GM19324 (cell line): ENCODE results near the gene EIF5A.
"Not testable (repeated sequence)": the region's sequence is repeated elsewhere in the genome, so short reads cannot be mapped to it uniquely, and the experiment has no call there.

Experiments used
- ATAC-seq: cut with Tn5 transposase; IDR thresholded peaks from one replicate; pipeline ENCODE4 v1.9.1; 2021; ENCODE audit warnings: mild to moderate bottlenecking, moderate library complexity; ENCODE audit not compliant: unreplicated experiment, low FRiP score

Gene EIF5A

DNA sequence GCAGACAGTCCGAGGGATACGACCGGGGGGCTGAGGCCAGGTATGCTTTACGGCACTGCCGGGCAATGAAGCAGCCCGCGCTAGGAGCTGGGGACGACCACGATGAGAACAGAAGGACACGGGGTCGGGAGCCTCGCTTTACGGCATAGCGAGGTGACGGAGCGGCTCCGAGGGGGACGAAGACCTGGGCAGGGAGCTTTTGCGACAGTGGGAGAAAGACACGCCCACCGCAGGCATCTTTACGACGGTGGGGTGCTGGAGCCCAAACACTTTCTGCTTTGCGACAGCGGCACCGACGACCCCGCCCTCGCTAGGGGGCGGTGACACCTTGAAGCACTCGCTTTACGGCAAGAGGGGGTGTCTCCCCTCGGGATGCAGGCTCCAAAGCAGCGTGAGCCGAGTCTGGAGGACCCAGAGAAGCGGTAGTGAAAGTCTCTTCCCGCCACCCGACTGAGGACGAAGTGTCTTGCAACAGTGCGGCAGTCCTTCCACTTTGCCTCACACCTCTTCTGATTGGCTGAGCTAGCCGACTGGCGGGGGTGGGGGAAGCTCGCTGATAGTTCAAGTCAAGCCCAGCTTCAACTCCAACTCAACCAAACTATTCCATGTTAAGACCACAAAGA is 22.1 kb downstream of the EIF5A start:
- ATAC-seq: peak; percentile 74

DNA sequence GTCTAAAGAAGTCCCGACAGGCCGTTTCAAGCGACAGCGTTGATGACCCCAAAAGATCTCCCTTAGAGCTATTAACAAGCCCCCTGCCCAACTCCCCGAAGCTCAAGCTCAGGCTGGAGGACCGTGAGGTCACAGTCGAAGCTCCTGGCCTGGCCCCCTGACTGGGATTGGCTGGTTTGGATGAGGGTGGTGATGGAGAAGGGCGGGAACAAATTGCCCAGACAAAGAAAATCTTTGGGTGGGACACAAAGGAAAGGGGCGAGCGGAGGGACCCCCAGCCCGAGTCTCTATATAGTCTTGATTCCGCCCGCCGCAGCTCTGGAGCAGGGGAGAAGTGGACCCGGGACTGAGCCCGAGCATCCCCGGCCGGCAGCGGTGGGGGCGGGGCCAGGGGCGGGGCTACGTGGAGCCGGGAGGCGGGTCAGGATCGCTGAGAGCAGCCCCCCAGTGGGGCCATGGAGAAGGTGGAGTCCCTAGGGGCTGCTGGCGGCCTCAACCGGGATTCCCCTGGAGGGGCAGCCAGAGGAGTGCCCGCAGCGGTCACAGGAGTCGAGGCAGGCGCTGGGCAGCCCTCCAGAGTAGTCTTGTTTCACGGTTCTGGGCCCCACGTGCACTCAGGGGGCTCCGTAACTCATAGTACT is 22.7 kb downstream of the EIF5A start:
- ATAC-seq: peak; percentile 39

DNA sequence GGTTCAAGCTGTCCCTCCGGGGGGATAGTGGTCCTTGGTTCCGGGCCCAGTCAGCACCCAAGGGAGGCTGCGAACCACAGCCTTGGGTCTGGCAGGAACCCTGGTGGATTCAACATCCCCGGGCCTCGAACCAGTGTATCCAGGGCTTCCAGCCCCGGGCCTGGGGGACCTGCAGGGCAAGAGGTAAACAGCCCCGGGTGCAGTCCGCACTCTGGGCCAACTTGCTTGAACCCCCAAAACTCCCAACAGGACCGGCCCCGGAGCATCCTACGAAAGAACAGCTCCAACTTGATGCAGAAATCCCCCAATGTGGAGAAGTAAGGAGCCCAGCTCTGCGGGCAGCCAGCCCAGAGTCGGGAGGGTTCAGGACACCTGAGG is 23.2 kb downstream of the EIF5A start:
- ATAC-seq: no peak

- ATAC-seq: no peak
Measured at GRCh38 chr17:7332111-7332510, 24.7 kb downstream of the EIF5A start.

DNA sequence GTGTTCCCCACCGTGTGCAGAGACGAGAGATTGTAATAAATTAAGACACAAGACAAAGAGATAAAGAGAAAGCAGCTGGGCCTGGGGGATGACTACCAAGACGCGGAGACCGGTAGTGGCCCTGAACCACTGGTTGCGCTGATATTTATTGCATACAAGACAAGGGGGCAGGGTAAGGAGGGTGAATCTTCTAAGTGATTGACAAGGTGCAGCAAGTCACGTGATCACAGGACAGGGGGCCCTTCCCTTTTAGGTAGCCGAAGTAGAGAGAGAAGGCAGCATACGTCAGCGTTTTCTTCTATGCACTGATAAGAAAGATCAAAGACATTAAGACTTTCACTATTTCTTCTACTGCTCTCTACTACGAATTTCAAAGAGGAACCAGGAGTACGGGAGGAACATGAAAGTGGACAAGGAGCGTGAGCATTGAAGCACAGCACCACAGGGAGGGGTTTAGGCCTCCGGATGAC is 25.2 kb downstream of the EIF5A start:
- ATAC-seq: not testable (repeated sequence)

GRCh38 chr17:7334938-7335538 is 27.6 kb downstream of the EIF5A start:
- no peak for ATAC-seq

DNA sequence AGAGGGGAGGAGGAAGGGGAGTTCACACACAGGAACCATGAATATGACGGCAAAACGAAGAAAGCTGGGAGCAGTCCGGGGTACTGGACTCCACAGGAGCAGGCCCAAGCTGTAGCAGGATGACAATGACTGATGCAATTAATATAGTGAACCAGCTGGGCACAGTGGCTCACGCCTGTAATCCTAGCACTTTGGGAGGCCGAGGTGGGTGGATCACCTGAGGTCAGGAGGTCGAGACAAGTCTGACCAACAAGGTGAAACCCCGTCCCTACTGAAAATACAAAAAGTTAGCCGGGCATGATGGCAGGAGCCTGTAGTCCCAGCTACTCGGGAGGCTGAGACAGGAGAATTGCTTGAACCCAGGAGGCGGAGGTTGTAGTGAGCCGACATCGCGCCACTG is 28.3 kb downstream of the EIF5A start:
- not testable (repeated sequence) for ATAC-seq

DNA sequence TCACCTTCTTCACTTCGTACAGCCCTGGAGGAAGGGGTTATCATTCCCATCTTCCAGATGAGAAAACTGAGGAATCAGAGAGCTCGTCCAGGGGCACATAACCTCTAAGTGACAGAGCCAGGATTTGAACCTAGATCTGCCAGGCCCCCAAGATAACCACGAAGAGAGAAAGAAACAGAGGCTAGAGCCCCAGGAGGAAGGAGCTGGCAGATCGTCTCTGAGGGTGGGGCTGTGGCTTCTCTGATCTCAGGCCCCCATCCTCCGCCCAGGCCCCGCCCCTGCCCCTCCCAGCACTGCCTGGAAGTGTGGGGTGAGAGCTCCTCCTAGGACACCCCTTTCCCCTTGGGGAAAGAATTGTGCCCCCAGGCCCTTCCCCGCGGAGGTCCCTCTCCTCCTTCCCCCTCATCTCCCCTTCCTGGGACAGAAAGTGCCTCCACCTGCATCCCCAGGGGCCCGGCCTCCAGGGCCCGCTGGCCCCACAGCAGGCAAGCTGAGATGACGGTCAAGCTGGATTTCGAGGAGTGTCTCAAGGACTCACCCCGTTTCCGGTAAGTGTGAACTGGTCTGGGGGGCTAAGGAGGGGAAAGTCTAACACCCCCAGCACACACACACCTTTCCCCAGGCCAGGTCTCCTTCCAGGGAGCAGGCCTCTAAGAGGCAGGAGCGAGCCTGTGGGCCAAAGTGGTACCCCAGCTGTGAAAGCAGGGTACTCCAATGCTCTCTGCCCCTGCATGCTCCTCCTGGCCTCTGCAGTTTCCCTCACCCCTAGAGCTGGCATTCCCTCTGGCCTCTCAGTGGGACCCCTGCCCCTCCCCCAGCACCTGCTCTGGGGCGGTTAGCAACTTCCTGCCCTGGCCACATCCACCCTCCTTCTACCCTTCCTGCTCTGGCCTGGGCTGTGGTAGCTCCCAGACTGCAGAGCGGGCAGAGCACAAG is 29.1 kb downstream of the EIF5A start, which contains the start of gene ACAP1:
Gene ACAP1 (plus strand): TSS at position 290 of the 936 bp plus-strand sequence. CDS start 206 bp downstream, at position 496.
- ATAC-seq: peak; percentile 75

GRCh38 chr17:7337600-7337999 is 30.2 kb downstream of the EIF5A start:
- not testable (repeated sequence) for ATAC-seq

GRCh38 chr17:7340179-7340578 is 32.8 kb downstream of the EIF5A start:
- ATAC-seq: no peak

DNA sequence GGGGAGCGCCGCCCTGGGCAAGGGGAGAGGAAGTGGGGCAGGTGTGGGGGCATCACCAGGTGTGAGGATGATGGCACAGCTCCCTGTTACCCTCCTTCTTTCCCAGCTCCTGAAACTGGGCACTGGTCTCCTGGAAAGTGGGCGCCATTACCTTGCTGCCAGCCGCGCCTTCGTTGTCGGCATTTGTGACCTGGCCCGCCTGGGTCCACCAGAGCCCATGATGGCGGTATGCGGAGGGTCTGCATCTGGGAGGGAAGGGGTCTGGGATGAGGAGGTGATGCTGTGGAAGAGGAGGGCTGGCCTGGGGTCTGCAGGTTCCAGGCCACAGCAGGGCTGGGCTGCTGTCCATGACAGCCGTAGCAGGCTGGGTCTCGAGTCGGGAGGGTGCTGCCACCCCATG is 34.4 kb downstream of the EIF5A start:
- no peak for ATAC-seq

GRCh38 chr17:7343250-7343649 is 35.8 kb downstream of the EIF5A start:
- ATAC-seq: no peak

GRCh38 chr17:7346761-7347614 is 39.6 kb downstream of the EIF5A start:
- no peak for ATAC-seq

- no peak for ATAC-seq
Measured at GRCh38 chr17:7347630-7348477, 40.4 kb downstream of the EIF5A start.

DNA sequence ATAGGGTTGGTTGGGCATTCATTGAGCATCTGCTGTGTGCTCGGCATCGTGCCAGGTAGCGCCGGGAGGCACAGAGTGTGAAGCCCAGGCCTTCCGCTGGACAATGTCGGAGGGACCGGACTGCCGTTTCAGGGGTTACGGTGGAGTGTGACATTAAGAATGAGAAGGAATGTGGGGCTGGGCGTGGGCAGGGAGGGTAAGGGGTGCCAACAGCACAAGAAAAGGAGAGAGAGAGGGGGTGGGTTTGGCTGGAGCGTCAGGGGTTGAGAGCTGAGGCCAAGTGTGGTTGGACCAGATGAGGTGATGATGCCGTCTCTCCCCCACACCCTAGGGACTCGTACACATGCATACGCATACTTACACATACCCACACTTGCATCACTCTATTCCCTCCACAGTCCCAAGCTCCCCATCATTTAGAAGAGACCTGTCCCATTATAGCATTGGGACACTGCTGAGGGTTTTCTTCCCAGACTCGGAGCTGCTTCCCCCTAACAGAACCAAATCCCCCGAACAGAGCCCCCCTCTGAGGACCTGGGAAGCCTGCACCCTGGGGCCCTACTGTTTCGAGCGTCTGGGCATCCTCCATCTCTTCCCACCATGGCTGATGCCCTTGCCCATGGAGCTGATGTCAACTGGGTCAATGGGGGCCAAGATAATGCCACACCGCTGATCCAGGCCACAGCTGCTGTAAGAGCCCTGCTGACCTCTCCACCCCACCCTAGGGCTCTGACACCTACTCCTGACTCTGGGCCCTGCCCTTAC is 41.2 kb downstream of the EIF5A start:
- ATAC-seq: no peak

DNA sequence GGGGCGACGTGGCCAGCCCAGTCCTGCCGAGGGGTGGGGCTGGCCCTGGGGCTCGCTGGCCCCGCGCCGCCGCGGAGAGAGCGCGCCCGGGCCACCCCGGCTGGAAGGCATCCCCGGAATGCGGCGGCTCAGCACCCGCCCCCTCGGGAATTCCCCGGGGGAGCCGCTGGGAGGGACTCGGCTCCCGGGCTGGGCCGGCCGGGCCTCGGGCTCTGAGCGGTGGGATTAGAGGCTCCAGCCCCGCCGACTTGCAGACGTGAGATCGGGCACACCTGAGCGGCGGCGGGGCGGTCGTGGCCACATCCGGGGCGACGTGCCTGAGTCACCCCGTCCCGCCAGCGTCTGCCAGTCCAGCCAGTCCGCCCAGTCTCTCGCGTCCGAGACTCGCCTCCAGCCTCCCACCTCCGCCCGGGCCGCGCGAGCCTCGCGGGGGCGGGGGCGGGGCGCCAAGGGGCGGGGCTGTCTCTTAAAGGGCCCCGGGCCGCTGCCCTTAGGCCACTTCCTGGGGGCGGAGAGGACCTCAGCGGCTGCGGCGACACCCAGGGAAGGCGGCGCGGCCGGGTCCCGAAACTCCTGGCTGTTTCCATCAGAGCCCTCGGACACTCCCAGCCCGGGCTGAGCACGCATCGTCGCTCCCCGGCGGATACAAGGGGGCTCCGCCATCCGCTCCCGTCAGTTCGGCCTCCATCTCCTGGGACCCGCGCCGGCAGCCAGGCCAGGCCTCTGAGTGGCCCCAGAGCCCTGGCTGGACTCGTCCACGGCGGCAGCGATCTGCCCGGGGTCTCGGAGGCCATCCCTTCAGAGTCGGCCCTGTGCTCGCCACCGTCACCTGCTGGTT is 44.5 kb downstream of the EIF5A start, which contains the start of gene KCTD11:
Gene KCTD11 (plus strand): TSS at position 498 of the 838 bp plus-strand sequence.
- peak; percentile 69 for ATAC-seq

- no peak for ATAC-seq
Measured at GRCh38 chr17:7352503-7352889, 45.1 kb downstream of the EIF5A start.
